KMS-11 (cell line): ENCODE data around the gene GLI3.

Experiments used
- H2AFZ ChIP-seq: fragments of 200-600 bp; sonication (generic); 2 replicates; pipeline ENCODE4 v1.6.1; 2016; ENCODE audit warnings: antibody characterized with exemption, mixed run types, low read depth
- H3K27ac ChIP-seq: fragments of 200-600 bp; sonication (generic); 2 replicates; pipeline ENCODE4 v1.6.1; 2016; ENCODE audit warnings: mild to moderate bottlenecking, mixed run types
- H3K27me3 ChIP-seq: fragments of 200-600 bp; sonication (generic); 2 replicates; pipeline ENCODE4 v1.6.1; 2017; ENCODE audit warnings: mild to moderate bottlenecking, low read depth, mixed run types, moderate library complexity; ENCODE audit not compliant: insufficient read depth
- H3K36me3 ChIP-seq: fragments of 200-600 bp; sonication (generic); 2 replicates; pipeline ENCODE4 v1.6.1; 2017; ENCODE audit warnings: mild to moderate bottlenecking, mixed run types; ENCODE audit not compliant: insufficient read depth
- H3K4me1 ChIP-seq: fragments of 200-600 bp; sonication (generic); 2 replicates; pipeline ENCODE4 v1.6.1; 2016; ENCODE audit warnings: mild to moderate bottlenecking, low read depth, mixed run types; ENCODE audit not compliant: poor library complexity, severe bottlenecking
- H3K4me2 ChIP-seq: fragments of 200-600 bp; sonication (generic); 2 replicates; pipeline ENCODE4 v1.7.0; 2016; ENCODE audit warnings: mild to moderate bottlenecking, mixed run types
- H3K4me3 ChIP-seq: fragments of 200-600 bp; sonication (generic); IDR thresholded peaks from 2 replicates; pipeline ENCODE4 v1.6.1; 2017; ENCODE audit warnings: low read depth, low read length, mixed read lengths; ENCODE audit not compliant: insufficient read depth
- H3K79me2 ChIP-seq: fragments of 200-600 bp; sonication (generic); 2 replicates; pipeline ENCODE4 v1.6.1; 2016; ENCODE audit warnings: low read depth, mixed run types; ENCODE audit not compliant: insufficient read depth
- H3K9ac ChIP-seq: fragments of 200-600 bp; sonication (generic); 2 replicates; pipeline ENCODE4 v1.6.1; 2016; ENCODE audit warnings: mild to moderate bottlenecking, mixed run types
- H4K20me1 ChIP-seq: fragments of 200-600 bp; sonication (generic); 2 replicates; pipeline ENCODE4 v1.6.1; 2016; ENCODE audit warnings: mild to moderate bottlenecking, mixed run types; ENCODE audit not compliant: insufficient read depth
- CTCF ChIP-seq: fragments of 200-600 bp; sonication (generic); conservative IDR thresholded peaks from 2 replicates; pipeline ENCODE4 v1.6.1; 2017; ENCODE audit warnings: low read depth, mild to moderate bottlenecking, antibody characterized with exemption, low read length, moderate library complexity, mixed read lengths

The GLI3 gene

DNA sequence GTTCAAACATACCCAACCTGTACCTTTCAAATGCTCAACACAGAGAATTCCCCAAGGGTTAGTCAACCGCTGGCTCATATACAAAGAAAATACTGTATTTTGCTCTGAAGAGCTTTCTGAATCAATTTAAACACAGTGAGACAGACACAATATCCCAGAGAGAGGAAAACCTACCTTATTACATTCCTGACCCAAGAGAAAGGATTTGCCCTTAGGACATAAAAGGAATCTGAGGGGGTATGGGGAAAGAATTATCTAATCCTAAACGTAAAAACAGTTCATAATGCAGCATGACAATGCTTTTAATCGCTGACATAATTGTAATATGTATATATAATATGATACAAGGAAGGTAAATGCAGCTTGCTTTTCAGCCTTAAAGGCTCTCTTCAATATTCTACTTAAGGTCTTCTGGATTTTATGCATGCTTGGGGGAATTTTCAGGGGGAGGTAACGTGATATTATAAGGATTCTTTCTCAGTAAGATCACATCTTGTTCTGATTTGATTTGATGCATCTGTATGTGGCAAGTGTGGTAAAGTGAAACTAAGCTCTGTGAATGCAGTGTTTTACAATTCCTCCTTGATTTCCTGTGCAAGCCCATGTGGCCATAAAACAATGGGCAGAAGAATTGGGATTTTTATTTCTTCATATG is 240.5 kb downstream of the GLI3 start:
- Histone ChIP-seq H3K27ac (no peak overlapping the region), H3K36me3 (no peaks in the 10 kb centered on the region), H3K4me2 (no peak overlapping the region), H3K9ac (no peak overlapping the region), H4K20me1 (no peaks in the 10 kb centered on the region), H3K27me3 (no peaks in the 10 kb centered on the region), H2AFZ (no peak overlapping the region), H3K4me3 (no peak overlapping the region), H3K4me1 (no peaks in the 10 kb centered on the region), H3K79me2 (no peaks in the 10 kb centered on the region)
- no peak for TF ChIP-seq CTCF

GRCh38 chr7:41995632-41996271 is 241.3 kb downstream of the GLI3 start:
- Histone ChIP-seq H2AFZ (no peak overlapping the region), H3K27ac (no peak overlapping the region), H3K4me1 (no peaks in the 10 kb centered on the region), H3K27me3 (no peaks in the 10 kb centered on the region), H3K36me3 (no peaks in the 10 kb centered on the region), H4K20me1 (no peaks in the 10 kb centered on the region), H3K79me2 (no peaks in the 10 kb centered on the region), H3K9ac (no peak overlapping the region), H3K4me2 (no peak overlapping the region), H3K4me3 (no peak overlapping the region)
- no peak for TF ChIP-seq CTCF

- no peaks in the 10 kb centered on the region for H3K4me1 ChIP-seq
- H3K4me2 ChIP-seq, result no peak overlapping the region
- H3K4me3 ChIP-seq, result no peak overlapping the region
- TF ChIP-seq CTCF, result no peak
- no peaks in the 10 kb centered on the region for H3K36me3 ChIP-seq
- no peak overlapping the region for H2AFZ ChIP-seq
- H4K20me1 ChIP-seq, result no peaks in the 10 kb centered on the region
- no peaks in the 10 kb centered on the region for H3K79me2 ChIP-seq
- no peak overlapping the region for H3K27ac ChIP-seq
- H3K9ac ChIP-seq, result no peak overlapping the region
- no peaks in the 10 kb centered on the region for H3K27me3 ChIP-seq
Observed at GRCh38 chr7:41994746-41995110, 242.3 kb downstream of the GLI3 start.

DNA sequence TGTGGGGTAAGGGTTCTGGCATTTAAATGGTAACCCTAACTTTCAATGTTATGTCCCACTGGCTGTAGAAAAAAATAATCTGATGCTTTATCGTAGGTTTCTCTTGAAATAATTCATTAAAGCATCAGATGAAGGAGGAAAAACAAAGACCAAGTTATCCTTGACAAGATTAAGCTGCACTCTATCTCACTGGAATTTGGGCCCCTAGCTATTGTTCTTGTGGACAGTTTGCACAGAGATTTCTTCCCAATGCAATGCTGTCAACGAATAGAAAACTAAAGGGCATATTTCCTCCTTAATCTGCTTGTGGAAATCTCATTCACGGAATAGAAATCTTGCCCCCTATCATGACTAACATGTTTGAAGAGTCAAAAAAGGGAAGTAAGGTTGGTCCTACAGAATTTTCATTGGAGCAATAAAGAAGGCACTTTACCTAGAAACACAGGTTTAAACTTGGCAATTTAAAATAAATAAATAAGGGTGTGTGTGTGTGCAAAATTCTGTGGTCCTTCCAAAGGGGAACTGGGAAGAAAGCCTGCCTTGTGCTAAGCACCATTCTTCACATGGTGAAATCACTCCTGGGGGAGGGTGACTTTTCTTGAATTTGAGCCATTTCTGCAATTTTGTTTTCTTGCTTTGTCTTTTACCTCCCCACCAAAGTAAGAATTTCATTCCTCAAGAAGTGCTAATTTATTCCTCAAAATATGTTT is 242.8 kb downstream of the GLI3 start:
- TF ChIP-seq CTCF, result no peak
- Histone ChIP-seq H3K4me2 (no peak overlapping the region), H3K27ac (no peak overlapping the region)

More for the DNA sequence above, 242.8 kb downstream of the GLI3 start:
- Histone ChIP-seq H3K4me3 (no peak overlapping the region), H3K27me3 (no peaks in the 10 kb centered on the region), H3K36me3 (no peaks in the 10 kb centered on the region), H3K79me2 (no peaks in the 10 kb centered on the region), H2AFZ (no peak overlapping the region), H4K20me1 (no peaks in the 10 kb centered on the region), H3K4me1 (no peaks in the 10 kb centered on the region), H3K9ac (no peak overlapping the region)
